Measurements from ENCODE around the gene LAIR1.

Gene LAIR1

DNA sequence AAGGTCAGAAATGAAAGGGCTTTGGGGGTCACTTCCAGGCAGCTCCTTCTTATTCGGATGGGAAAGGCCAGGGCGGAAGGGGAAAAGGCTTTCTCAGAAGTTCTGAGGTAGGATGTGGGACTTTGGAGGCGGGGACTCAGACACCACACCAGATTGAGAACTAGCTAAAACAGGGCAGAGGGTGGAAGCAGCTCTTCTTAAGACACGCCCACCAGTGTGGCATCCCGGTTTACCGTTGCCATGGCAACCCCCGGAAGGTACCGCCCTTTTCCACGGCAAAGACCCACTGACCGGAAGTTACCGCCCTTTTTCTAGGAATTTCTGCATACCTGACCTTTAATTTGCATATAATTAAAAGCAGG lies 48.0 kb downstream of the LAIR1 start:
- DNase-seq: no peak

DNA sequence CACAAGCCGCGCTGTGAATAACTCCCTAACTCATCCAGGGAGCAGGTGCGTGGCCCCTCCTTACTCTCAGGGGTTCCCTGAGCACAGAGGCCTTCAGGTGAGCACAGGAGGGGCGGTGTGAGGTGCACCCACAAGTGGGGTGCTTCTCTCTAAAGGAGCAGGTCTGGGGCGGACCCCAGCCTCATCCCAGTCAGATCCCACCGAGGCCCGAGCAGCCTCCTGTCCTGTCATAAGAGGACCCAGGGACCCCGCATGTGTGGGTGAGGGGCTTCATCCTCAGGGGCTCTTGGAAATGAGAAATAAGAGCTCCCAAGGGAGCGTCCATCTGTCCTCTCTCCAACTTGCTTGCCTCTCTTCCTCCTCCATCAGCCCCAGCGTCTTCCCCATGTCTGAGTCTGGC lies 48.8 kb downstream of the LAIR1 start:
- no peak for DNase-seq

DNA sequence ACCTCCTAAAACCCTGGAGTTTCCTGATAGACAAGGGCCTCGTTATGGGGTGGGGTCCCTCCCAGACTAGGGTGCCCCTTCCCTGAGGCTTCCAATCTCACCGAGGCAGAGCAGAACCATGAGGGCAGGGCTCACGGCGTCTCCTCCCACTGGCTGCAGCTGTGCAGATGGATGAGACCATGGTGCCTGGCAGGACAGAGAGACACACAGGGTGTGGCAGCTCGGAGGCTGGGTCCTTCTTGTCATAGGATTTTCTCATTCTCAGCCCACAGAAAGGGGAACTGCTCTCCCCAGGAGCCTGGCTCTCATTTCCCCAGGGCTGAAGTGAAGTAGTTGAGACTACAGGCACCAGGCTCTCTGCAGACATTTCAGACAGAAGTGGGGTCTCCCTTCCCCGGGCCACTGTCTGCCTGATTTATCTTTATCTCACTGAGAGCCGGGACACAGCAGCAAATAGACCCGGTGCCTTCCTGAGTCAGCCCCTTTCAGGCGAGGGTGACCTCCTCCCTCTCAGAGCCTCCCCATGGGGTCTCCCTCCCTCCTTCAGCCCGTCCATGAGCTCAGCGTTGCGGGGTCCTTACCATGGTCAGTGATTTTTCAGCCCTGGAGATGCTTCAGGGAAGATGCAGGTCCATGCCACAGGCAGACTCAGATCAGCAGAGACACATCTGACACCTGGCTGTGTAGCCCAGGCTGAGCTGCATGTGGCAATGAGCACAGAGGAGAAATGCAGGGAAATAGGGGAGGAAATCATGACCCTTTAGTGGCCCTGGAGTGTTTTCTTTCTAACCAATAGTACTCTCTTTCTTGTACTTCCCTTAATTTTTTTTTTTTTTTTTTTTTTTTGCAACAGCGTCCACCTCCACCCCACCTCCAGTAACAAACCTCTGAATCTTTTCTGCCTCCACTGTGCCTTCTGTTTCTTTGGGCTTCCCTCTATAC lies 52.0 kb downstream of the LAIR1 start, which contains the start of gene LILRA5:
TSS of gene LILRA5 (minus strand) at position 731 of the 942 bp plus-strand sequence. CDS start at position 584, 147 bp downstream.
- no peak for DNase-seq

- DNase-seq: no peak
Observed at GRCh38 chr19:54312011-54312410, 52.7 kb downstream of the LAIR1 start.

- no peak for DNase-seq
Observed at GRCh38 chr19:54311486-54311885, 53.2 kb downstream of the LAIR1 start.

DNA sequence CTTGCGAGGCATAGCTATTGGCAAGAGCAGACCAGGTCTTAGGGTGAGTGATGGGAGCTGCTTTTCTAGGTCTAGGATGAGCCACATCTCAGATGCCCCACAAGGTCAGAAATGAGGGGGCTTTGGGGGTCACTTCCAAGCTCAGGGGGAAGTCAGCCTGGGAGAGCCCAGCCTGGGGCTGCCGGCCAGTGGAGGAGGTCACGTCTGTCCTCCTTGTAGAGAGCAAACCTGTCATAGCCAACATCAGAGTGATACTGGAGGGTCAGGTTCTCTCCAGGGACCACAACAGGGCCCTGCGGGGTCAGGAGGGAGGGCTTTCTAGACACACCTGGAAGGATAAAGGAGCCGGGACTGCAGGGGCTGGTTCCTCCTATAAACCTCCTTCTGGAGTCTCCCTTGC lies 54.2 kb downstream of the LAIR1 start:
- no peak for DNase-seq

- no peak for DNase-seq
Observed at GRCh38 chr19:54309811-54310210, 54.9 kb downstream of the LAIR1 start.

GRCh38 chr19:54307389-54308020 lies 57.2 kb downstream of the LAIR1 start:
- DNase-seq: no peak

DNA sequence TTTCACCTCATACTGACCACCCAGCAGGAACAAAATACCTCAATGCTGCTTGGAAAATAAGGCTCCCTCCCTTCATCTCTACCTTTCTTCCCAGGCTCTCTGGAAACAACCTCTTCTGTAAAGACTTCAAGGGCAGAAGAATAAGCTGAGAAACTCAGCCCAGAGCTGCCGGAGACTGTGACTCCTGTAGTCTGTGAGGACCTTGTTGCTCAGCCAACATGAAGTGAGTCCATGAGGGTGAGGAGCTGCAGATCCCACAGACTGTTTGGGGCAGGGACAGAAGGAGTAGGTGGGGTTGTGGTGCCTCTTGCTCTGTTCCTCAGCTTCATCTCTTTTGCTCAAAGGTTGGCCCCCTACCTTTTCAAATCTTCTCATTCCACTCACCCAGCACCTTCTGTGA lies 59.6 kb downstream of the LAIR1 start:
- DNase-seq: no peak

DNA sequence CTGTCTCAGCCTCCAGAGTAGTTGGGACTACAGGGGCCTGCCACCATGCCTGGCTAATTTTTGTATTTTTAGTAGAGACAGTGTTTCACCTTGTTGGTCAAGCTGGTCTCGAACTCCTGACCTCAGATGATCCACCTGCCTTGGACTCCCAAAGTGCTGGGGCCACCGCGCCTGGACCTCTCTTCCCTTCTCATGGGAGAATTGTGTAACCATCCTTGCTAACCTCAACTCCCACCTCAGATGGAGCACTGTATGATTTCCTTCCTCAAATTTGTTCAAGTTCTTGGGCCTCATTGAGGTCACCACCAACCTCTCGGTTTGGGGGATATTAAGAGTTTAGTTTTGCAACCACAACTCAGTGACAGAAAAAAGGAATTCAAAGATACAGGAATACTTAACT lies 62.5 kb downstream of the LAIR1 start:
- no peak for DNase-seq
